ENCODE measurements around the gene CHN2.

Gene CHN2

GRCh38 chr7:29270594-29271318 lies 76.2 kb downstream of the CHN2 start:
- TF ChIP-seq REST (IDR thresholded peaks at IDR 0.05; ENCODE audit: insufficient read depth in 1 of 2, low read depth in 2 of 2, low read length in 2 of 2) (no peak), FOXP2 (optimal IDR thresholded peaks at IDR 0.05; ENCODE audit: borderline replicate concordance, extremely low read depth, extremely low read length, insufficient read depth) (no peak), TAF1 (IDR thresholded peaks at IDR 0.05; ENCODE audit: borderline replicate concordance, insufficient read depth, low read length) (no peak), SIN3A (IDR thresholded peaks at IDR 0.05; ENCODE audit: borderline replicate concordance, insufficient read depth, low read length) (no peak), POLR2AphosphoS5 (IDR thresholded peaks at IDR 0.05; ENCODE audit: low read depth, low read length) (no peak)

- TF ChIP-seq POLR2AphosphoS5 (IDR thresholded peaks at IDR 0.05; ENCODE audit: low read depth, low read length): no peak
- no peak for TF ChIP-seq SIN3A (IDR thresholded peaks at IDR 0.05; ENCODE audit: borderline replicate concordance, insufficient read depth, low read length)
- no peak for TF ChIP-seq REST (IDR thresholded peaks at IDR 0.05; ENCODE audit: insufficient read depth in 1 of 2, low read depth in 2 of 2, low read length in 2 of 2)
- TF ChIP-seq FOXP2 (optimal IDR thresholded peaks at IDR 0.05; ENCODE audit: borderline replicate concordance, extremely low read depth, extremely low read length, insufficient read depth): no peak
- TF ChIP-seq TAF1 (IDR thresholded peaks at IDR 0.05; ENCODE audit: borderline replicate concordance, insufficient read depth, low read length): no peak
Measured at GRCh38 chr7:29271319-29271658, 76.7 kb downstream of the CHN2 start.

- no peak for TF ChIP-seq POLR2AphosphoS5 (IDR thresholded peaks at IDR 0.05; ENCODE audit: low read depth, low read length)
- TF ChIP-seq SIN3A (IDR thresholded peaks at IDR 0.05; ENCODE audit: borderline replicate concordance, insufficient read depth, low read length): no peak
- TF ChIP-seq REST (IDR thresholded peaks at IDR 0.05; ENCODE audit: insufficient read depth in 1 of 2, low read depth in 2 of 2, low read length in 2 of 2): no peak
- no peak for TF ChIP-seq FOXP2 (optimal IDR thresholded peaks at IDR 0.05; ENCODE audit: borderline replicate concordance, extremely low read depth, extremely low read length, insufficient read depth)
- TF ChIP-seq TAF1 (IDR thresholded peaks at IDR 0.05; ENCODE audit: borderline replicate concordance, insufficient read depth, low read length): no peak
Measured at GRCh38 chr7:29272057-29272456, 77.5 kb downstream of the CHN2 start.

- TF ChIP-seq SIN3A (IDR thresholded peaks at IDR 0.05; ENCODE audit: borderline replicate concordance, insufficient read depth, low read length) (no peak), REST (IDR thresholded peaks at IDR 0.05; ENCODE audit: insufficient read depth in 1 of 2, low read depth in 2 of 2, low read length in 2 of 2) (no peak), TAF1 (IDR thresholded peaks at IDR 0.05; ENCODE audit: borderline replicate concordance, insufficient read depth, low read length) (no peak), POLR2AphosphoS5 (IDR thresholded peaks at IDR 0.05; ENCODE audit: low read depth, low read length) (no peak), FOXP2 (optimal IDR thresholded peaks at IDR 0.05; ENCODE audit: borderline replicate concordance, extremely low read depth, extremely low read length, insufficient read depth) (no peak)
Measured at GRCh38 chr7:29274146-29275017, 79.8 kb downstream of the CHN2 start.

All from PFSK-1 (cell line).